ENCODE results near the gene FKBP3. TPM values are rescaled to one million over a fixed set of nuclear protein-coding genes. Genes with fewer than 3 reads are reported as not detected.

Gene FKBP3
- total and polyA plus RNA-seq, 2 experiments from 2014 or later = 114 to 699 TPM

DNA sequence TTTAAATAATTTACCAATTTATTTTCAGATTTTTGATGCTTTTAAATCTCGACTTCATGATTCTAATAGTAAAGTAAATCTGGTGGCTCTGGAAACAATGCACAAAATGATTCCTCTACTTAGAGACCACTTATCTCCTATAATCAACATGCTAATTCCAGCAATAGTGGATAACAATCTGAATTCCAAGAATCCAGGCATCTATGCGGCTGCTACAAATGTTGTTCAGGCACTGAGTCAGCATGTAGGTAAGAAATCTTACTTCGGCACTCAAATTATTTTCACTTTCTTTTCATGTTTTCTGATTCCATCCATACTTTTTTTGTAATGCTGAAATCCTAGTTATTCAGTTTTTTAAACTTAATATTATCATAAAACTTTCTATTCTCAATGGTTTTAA, 65.9 kb downstream of the FKBP3 start:
- no peaks in the 10 kb centered on the region for H3K27me3 ChIP-seq (ENCODE audit: insufficient read depth)
- H3K4me2 ChIP-seq = no peak overlapping the region
- H3K27ac ChIP-seq (ENCODE audit: low read depth) = no peak overlapping the region
- H3K27ac Mint-ChIP-seq = no peak overlapping the region
- no peaks in the 10 kb centered on the region for H3K4me1 Mint-ChIP-seq
- TF ChIP-seq, protein P1, sequence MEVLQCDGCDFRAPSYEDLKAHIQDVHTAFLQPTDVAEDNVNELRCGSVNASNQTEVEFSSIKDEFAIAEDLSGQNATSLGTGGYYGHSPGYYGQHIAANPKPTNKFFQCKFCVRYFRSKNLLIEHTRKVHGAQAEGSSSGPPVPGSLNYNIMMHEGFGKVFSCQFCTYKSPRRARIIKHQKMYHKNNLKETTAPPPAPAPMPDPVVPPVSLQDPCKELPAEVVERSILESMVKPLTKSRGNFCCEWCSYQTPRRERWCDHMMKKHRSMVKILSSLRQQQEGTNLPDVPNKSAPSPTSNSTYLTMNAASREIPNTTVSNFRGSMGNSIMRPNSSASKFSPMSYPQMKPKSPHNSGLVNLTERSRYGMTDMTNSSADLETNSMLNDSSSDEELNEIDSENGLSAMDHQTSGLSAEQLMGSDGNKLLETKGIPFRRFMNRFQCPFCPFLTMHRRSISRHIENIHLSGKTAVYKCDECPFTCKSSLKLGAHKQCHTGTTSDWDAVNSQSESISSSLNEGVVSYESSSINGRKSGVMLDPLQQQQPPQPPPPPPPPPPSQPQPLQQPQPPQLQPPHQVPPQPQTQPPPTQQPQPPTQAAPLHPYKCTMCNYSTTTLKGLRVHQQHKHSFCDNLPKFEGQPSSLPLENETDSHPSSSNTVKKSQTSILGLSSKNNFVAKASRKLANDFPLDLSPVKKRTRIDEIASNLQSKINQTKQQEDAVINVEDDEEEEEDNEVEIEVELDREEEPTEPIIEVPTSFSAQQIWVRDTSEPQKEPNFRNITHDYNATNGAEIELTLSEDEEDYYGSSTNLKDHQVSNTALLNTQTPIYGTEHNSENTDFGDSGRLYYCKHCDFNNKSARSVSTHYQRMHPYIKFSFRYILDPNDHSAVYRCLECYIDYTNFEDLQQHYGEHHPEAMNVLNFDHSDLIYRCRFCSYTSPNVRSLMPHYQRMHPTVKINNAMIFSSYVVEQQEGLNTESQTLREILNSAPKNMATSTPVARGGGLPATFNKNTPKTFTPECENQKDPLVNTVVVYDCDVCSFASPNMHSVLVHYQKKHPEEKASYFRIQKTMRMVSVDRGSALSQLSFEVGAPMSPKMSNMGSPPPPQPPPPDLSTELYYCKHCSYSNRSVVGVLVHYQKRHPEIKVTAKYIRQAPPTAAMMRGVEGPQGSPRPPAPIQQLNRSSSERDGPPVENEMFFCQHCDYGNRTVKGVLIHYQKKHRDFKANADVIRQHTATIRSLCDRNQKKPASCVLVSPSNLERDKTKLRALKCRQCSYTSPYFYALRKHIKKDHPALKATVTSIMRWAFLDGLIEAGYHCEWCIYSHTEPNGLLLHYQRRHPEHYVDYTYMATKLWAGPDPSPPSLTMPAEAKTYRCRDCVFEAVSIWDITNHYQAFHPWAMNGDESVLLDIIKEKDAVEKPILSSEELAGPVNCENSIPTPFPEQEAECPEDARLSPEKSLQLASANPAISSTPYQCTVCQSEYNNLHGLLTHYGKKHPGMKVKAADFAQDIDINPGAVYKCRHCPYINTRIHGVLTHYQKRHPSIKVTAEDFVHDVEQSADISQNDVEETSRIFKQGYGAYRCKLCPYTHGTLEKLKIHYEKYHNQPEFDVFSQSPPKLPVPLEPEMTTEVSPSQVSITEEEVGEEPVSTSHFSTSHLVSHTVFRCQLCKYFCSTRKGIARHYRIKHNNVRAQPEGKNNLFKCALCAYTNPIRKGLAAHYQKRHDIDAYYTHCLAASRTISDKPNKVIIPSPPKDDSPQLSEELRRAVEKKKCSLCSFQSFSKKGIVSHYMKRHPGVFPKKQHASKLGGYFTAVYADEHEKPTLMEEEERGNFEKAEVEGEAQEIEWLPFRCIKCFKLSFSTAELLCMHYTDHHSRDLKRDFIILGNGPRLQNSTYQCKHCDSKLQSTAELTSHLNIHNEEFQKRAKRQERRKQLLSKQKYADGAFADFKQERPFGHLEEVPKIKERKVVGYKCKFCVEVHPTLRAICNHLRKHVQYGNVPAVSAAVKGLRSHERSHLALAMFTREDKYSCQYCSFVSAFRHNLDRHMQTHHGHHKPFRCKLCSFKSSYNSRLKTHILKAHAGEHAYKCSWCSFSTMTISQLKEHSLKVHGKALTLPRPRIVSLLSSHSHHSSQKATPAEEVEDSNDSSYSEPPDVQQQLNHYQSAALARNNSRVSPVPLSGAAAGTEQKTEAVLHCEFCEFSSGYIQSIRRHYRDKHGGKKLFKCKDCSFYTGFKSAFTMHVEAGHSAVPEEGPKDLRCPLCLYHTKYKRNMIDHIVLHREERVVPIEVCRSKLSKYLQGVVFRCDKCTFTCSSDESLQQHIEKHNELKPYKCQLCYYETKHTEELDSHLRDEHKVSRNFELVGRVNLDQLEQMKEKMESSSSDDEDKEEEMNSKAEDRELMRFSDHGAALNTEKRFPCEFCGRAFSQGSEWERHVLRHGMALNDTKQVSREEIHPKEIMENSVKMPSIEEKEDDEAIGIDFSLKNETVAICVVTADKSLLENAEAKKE (CRISPR knock-in tag; IDR thresholded peaks at IDR 0.05) = no peak
- TF ChIP-seq NANOG (IDR thresholded peaks at IDR 0.05; ENCODE audit: borderline replicate concordance) (no peak), ZNF331 (CRISPR knock-in tag; IDR thresholded peaks at IDR 0.05; ENCODE audit: low read depth) (no peak), EZH2phosphoT487 (IDR thresholded peaks at IDR 0.05; ENCODE audit: unreplicated experiment) (no peak), CREB1 (CRISPR knock-in tag; IDR thresholded peaks at IDR 0.05; ENCODE audit: low read depth) (no peak), STAT1 (IDR thresholded peaks at IDR 0.05; ENCODE audit: unreplicated experiment) (no peak)
- TF ChIP-seq, protein P2, sequence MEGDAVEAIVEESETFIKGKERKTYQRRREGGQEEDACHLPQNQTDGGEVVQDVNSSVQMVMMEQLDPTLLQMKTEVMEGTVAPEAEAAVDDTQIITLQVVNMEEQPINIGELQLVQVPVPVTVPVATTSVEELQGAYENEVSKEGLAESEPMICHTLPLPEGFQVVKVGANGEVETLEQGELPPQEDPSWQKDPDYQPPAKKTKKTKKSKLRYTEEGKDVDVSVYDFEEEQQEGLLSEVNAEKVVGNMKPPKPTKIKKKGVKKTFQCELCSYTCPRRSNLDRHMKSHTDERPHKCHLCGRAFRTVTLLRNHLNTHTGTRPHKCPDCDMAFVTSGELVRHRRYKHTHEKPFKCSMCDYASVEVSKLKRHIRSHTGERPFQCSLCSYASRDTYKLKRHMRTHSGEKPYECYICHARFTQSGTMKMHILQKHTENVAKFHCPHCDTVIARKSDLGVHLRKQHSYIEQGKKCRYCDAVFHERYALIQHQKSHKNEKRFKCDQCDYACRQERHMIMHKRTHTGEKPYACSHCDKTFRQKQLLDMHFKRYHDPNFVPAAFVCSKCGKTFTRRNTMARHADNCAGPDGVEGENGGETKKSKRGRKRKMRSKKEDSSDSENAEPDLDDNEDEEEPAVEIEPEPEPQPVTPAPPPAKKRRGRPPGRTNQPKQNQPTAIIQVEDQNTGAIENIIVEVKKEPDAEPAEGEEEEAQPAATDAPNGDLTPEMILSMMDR (conservative IDR thresholded peaks at IDR 0.05; ENCODE audit: low read depth in 2 of 2) = no peak
- TF ChIP-seq, protein P3, sequence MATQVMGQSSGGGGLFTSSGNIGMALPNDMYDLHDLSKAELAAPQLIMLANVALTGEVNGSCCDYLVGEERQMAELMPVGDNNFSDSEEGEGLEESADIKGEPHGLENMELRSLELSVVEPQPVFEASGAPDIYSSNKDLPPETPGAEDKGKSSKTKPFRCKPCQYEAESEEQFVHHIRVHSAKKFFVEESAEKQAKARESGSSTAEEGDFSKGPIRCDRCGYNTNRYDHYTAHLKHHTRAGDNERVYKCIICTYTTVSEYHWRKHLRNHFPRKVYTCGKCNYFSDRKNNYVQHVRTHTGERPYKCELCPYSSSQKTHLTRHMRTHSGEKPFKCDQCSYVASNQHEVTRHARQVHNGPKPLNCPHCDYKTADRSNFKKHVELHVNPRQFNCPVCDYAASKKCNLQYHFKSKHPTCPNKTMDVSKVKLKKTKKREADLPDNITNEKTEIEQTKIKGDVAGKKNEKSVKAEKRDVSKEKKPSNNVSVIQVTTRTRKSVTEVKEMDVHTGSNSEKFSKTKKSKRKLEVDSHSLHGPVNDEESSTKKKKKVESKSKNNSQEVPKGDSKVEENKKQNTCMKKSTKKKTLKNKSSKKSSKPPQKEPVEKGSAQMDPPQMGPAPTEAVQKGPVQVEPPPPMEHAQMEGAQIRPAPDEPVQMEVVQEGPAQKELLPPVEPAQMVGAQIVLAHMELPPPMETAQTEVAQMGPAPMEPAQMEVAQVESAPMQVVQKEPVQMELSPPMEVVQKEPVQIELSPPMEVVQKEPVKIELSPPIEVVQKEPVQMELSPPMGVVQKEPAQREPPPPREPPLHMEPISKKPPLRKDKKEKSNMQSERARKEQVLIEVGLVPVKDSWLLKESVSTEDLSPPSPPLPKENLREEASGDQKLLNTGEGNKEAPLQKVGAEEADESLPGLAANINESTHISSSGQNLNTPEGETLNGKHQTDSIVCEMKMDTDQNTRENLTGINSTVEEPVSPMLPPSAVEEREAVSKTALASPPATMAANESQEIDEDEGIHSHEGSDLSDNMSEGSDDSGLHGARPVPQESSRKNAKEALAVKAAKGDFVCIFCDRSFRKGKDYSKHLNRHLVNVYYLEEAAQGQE (IDR thresholded peaks at IDR 0.05; ENCODE audit: unreplicated experiment) = no peak
- peaks cover 3% of the 10 kb centered on the region; the same call in 1 of the 3 replicates for H3K9me3 Mint-ChIP-seq
- H3K36me3 ChIP-seq (ENCODE audit: insufficient read depth) = no peaks in the 10 kb centered on the region
- H3K4me3 ChIP-seq = no peak overlapping the region
- no peak overlapping the region for H2AFZ ChIP-seq
- ATAC-seq = no peak
- no peaks in the 10 kb centered on the region for H3F3A ChIP-seq (replicated peaks; ENCODE audit: low read depth)
- no peak for DNase-seq (ENCODE audit: low spot score)
- H3K9me2 ChIP-seq (ENCODE audit: insufficient read depth) = no peaks in the 10 kb centered on the region
- peaks cover 2% of the 10 kb centered on the region for H3K27me3 Mint-ChIP-seq (ENCODE audit: insufficient read depth, low read depth, poor library complexity)
- no peaks in the 10 kb centered on the region; the same call in 1 of the 2 replicates for H4K20me1 ChIP-seq (replicated peaks; ENCODE audit: insufficient read depth)
- no peaks in the 10 kb centered on the region for H3K4me1 ChIP-seq (ENCODE audit: insufficient read depth)
- H3K79me2 ChIP-seq (replicated peaks; ENCODE audit: insufficient read depth) = no peaks in the 10 kb centered on the region
- H3K4me3 Mint-ChIP-seq = no peak overlapping the region
- peaks cover 5% of the 10 kb centered on the region; the same call in 1 of the 3 replicates for H3K36me3 Mint-ChIP-seq (ENCODE audit: low read depth)
